NCI-H524 treated with DMSO at 0.1 percent for 48 hours (cell line): Measurements from ENCODE around the gene ATG16L2.
"Not testable (repeated sequence)": the region's sequence is repeated elsewhere in the genome, so short reads cannot be mapped to it uniquely, and the experiment has no call there.

Experiments
- DNase-seq: peaks from one replicate; lab custom pipeline; 2025; lab: John Stamatoyannopoulos, UW

Gene ATG16L2

DNA sequence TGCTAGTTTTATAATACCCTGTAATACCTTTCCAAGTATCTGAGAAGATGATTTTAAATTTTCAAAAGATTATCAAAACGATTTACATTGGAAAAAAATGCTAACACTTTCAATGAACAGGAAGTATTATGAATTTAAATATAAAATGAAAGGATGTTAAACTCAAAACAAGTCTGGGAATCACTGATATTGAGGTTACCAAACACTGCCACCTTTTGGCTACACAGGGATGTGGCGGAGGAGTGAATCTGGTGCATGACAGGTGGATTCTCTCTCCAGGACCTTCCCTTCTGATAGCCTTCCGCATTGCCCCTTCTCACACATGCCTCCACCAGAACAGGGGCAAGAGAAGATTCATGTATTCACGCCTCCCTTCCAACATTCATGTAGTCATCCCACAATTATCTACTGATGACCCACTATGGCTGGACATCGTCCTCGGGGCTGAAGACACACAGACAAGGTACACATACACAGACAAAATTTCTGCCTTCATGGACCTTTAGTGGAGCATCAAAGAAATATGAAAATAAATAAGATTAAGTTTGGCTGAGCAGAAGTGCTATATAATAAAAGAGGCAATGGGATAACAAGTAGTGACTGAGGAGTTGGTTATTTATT lies 34.7 kb downstream of the ATG16L2 start:
- DNase-seq, result no peak

DNA sequence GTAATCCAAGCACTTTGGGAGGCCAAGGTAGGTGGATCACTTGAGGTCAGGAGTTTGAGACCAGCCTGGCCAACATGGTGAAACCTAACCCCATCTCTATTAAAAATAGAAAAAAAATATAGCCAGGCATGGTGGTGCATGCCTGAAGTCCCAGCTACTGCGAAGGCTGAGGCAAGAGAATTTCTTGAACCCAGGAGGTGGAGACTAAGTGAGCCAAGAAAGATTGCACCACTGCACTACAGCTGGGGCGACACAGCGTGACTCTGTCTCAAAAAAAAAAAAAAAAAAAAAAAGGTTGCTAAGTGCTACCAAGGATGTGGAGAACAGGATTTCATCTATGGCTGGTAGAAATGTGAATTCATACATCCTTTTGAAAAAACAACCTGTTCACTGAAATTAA lies 36.6 kb downstream of the ATG16L2 start:
- no peak for DNase-seq

DNA sequence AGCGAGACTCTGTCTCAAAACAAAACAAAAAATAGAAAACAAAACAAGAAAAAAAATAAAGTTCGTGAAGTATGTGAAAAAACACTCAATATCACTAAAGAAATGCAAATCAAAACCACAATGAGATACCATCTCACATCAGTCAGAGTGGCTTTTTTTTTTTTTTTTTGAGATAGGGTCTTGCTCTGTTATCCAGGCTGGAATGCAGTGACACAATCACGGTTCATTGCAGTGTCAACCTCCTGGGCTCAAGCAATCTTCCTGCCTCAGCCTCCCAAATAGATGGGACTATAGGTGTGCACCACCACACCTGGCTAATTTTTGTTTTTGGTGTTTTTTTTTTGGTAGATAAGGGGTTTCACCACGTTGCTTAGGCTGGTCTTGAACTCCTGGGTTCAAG lies 37.5 kb downstream of the ATG16L2 start:
- no peak for DNase-seq

DNA sequence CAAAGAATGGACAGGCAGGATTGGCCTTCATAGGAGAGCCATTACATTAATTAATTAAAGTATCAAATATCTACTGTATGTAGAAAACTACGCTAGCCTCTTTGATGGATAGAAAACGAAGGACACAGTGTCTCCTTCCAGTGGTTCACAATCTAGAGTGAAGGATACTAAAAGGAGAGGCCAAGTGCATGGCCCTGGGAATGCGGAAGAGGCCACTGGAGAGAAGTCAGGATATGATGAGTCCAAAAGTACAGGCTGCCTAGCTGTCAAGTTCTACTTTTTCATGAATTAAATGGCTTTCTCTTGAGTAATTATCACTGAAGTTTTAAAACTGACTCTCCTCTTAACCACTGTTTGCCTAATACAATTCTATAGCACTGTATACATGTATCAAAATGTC lies 41.9 kb downstream of the ATG16L2 start:
- DNase-seq, result no peak

DNA sequence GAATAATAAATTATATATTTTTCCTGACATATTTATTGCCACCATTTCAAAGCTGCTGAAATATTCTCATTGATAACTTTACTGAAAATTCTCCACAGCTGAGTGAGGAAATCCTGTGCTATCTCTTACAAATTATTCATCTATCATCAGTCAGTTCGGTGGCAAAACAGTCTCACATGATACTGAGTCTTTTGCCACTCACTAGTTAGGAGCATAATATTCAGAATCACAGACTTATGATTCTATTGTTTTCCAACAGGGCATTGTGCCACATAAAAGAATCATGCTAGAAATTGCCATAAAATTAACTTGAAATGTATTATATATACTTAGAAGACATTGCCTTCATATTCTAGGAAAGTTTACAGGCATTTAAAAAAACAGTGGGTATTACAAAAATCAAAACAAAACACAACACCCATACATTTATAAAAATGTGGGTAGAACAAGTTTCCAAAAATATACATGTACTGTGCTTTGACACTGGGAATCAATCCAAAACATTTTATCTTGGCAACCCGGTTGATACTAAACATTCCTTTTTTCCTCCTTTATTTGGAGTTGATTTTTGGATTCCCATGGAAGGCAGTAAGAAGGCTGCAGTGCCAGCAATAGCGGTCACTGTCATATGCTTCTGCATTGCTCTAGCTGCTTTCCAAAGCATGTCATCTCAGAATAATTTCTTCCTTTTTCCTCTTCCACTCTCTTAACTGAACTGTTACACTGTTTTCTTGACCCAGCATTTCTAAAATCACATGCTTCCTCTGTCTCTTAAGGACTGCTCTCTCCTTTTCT lies 42.5 kb downstream of the ATG16L2 start:
- no peak for DNase-seq

DNA sequence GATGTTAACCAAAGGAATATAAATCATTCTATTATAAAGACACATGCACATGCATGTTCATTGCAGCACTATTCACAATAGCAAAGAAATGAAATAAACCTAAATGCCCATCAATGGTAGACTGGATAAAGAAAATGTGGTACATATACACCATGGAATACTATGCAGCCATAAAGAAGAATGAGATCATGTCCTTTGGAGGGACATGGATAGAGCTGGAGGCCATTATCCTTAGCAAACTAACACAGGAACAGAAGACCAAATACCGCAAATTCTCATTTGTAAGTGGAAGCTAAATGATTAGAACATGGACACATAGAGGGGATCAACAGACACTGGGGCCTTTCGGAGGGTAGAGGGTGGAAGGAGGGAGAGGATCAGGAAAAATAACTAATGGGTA lies 44.1 kb downstream of the ATG16L2 start:
- not testable (repeated sequence) for DNase-seq

DNA sequence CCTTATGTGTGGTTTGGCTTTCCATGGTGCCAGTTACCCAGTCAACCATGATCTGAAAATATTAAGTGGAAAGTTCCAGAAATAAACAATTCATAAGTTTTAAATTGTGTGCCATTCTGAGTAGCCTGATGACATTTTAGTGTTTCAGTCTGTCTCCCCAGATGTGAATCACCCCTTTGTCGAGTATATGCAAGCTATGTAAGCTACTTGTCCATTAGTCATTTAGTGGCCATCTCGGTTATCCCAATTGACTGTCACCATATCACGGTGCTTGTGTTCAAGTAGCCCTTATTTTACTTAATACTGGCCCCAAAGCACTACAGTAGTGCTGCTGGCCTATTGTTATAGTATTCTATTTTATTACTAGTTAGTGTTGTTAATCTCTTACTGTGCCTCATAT lies 44.9 kb downstream of the ATG16L2 start:
- no peak for DNase-seq

DNA sequence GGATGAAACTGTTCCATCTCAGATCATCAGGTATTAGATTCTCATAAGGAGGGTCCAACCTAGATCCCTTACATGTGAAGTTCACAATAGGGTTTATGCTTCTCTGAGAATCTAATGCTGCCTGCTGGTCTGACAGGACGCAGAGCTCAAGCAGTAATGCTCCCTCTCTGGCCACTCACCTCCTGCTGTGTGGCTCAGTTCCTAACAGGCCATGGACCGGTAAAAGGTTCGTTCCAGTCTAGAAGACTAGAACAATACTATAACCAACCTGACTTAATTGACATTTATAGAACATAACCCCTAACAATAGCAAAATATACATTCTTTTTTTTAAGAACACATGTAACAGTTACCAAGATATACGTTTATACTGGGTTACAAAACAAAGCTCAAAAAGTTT lies 45.8 kb downstream of the ATG16L2 start:
- DNase-seq, result no peak

DNA sequence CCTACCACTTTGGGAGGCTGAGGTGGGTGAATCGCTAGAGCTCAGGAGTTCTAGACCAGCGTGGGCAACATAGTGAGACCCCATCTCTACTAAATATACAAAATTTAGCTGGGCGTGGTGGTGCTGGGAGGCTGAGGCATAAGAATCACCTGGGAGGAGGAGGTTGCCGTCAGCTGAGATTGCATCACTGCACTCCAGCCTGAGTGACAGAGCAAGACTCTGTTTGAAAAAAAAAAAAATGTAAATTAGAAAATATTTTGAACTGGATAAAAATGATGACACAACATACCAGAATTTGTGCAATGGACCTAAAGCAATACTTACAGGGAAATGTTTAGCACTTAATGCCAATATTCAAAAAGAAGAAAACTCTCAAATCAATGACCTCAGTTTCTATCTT lies 46.4 kb downstream of the ATG16L2 start:
- DNase-seq, result no peak

DNA sequence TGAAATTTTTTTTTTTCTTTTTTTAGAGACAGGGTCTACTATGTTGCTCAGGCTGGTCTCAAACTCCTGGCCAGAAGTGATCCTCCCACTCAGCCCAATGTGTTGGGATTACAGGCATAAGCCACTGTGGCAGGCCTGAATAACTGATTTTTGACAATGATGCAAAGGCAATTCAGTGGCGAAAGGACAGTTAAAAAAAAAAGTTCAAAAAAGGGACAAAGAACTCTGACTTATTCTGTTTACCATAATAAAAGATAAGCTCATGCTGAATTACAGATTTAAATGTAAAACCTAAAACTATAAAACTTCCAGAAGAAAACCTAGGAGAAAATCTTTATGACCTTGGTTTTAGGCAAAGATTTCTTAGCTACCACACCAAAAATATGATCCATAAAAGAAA lies 48.9 kb downstream of the ATG16L2 start:
- DNase-seq, result no peak

DNA sequence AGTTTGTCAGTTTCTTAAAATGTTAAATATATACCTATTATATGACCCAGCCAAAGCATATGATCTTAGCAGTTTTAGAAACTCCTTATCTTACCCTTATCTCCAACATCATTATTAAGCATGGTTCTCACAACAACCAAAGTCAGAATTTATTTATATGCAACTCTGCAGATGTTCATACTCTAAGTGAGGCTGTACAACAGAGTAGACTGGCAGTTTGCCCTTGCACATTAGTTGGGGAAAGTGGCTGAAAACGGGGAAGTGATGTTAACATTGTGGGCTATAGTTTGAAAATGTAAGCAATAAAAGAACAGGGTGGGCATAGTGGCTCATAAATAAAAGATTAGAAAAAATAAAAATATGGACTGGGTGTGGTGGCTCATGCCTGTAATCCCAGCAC lies 49.7 kb downstream of the ATG16L2 start:
- no peak for DNase-seq

DNA sequence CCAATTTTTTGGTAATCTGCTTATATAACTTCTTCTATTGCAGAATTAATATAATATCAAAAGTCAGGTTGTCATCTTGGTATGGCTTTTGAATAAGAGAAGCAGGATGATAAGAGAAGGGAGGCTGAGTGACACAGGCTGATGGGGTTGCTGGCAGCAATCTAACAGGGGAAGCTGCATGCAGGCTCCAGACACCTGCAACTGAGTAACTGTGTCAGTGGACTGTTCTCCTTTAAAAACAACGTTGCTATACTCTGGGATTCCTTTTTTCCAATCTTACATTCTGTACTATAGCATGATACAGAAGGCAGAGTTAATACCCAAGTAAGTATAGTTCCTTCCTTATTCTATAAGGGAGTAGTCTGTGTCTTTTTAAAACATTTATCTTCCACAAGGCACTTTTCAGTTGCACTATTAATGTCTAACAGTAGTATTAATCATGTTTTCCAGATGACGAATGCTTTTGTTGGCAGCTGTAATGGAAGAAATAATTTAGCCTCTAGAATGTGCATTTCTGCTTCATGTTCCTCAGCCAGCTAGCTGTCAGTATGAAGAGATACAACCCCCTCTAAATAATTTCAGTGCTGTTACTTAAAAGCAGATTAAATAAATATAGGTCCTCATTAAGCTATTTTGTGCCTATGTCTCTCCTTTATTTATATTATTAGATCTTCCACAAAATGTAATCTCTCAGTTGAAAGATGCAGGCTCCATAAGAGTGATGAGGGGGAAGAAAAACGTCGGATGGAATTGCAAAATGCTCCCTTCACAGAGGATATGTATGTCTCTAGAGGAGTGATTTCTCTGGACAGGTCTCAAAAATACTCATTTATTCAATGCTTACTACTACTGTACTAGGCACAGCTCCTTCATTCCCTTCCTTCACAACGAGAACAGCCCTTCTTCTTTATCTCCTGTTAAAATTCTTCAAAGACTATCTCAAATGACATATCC lies 50.8 kb downstream of the ATG16L2 start:
- no peak for DNase-seq

DNA sequence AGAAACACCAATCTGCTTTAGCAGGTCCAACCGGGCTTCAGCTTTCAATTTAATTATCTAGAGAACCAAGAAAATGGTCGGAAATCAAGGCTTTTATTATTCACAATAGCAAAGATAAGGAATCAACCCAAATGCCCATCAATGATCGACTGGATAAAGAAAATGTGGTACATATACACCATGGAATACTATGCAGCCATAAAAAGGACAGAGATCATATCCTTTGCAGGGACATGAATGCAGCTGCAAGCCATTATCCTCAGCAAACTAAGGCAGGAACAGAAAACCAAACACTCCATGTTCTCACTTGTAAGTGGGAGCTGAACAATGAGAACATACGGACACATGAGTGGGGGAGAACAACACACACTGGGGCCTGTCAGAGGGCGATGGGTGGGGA lies 53.8 kb downstream of the ATG16L2 start:
- no peak for DNase-seq

DNA sequence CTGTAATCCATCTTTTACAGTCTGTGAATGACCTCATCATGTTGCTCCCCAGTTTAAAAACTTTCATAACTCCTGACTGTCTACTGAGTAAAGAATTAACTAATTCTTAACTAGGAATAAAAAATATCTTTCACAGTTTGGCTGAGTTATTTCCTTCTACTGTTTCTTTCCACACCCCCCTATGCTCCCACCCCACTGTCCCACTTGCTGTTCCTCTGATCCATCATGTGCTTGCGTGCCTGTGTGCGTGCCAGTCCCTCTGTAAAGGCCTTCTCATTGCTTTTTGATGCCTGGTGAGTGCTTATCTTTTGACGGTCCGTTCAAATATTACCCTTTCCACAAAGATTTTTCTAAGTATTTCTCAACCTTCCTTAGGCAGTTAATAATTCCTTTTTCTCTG lies 55.6 kb downstream of the ATG16L2 start:
- no peak for DNase-seq

DNA sequence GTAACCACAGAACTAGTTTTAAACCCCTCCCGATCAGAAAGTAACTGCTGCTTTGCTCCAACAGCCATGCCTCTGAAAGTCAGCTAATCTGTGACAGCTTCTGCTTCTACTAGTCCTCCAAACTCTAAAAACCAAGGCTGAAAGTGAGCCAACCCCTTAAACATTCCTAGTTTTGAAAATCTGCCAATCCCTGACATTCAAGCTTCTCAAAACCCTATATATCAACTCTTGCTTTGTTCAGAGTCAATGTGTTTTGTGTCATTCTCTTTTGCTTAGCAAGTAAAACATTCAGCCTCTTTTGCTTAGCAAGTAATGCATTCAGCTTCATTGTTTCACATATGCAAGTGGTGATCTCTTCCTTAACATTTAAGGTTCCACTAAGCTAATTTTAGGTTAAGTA lies 56.9 kb downstream of the ATG16L2 start:
- DNase-seq, result no peak

DNA sequence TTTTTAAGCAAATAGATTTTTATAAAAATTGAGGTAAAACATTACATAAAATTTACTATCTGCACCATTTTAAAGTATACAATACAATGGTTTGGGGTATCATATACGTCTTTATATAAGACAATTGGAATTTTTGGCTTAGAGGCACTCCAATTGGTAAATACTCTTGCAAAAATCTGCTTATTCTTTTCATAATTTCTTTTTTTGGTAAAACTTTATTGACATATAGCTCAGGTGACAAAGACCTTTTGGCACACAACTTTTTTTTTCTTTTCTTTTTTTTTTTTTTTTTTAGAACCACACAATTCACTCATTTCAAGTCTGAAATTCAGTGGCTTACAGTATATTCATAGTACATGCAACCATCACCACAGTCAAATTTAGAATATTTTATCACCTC lies 57.8 kb downstream of the ATG16L2 start:
- no peak for DNase-seq

DNA sequence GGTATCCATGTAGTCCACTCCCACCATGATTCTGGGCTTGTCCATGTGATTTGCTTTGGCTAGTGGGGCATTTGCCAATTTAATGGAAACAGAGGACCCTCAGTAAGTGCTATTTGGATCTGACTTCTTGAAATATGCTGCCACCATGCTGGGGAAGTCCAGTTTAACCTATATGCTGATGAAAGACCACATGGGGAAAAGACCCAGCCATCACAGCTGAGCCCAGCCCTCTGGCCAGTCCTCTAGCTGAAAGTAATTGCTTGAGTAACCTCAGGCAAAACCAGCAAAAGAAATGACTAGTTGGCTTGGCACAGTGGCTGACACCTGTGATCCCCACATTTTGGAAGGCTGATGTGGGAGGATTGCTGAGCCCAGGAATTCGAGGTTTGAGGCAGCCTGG lies 61.5 kb downstream of the ATG16L2 start:
- DNase-seq, result no peak

DNA sequence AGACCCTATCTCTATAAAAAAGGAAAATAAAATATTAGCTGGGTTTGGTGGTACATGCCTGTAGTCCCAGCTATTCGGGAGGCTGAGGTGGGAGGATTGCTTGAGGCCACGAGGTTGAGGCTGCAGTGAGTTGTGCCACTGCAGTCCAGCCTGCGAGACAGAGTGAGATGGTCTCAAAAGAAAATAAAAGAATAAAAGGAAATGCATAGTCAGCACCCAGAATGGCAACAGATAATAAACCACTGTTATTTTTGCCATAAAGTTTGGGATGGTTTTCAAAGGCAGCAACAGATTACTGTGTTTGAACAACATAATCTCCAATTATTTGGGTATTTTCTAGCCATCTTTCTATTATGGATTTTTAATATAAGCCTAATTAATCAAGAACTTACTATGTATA lies 61.9 kb downstream of the ATG16L2 start:
- DNase-seq, result no peak
